HG02981 (cell line): ENCODE results near the gene FARP1.

Experiments
- ATAC-seq: cut with Tn5 transposase; IDR thresholded peaks from one replicate; pipeline ENCODE4 v1.9.1; 2021; ENCODE audit warnings: mild to moderate bottlenecking, moderate library complexity; ENCODE audit not compliant: unreplicated experiment

The FARP1 gene

GRCh38 chr13:98172590-98173422 is 29.9 kb downstream of the FARP1 start:
- ATAC-seq: no peak

GRCh38 chr13:98173431-98174152 is 30.7 kb downstream of the FARP1 start:
- no peak for ATAC-seq

- ATAC-seq: no peak
Measured at GRCh38 chr13:98174307-98174706, 31.4 kb downstream of the FARP1 start.

DNA sequence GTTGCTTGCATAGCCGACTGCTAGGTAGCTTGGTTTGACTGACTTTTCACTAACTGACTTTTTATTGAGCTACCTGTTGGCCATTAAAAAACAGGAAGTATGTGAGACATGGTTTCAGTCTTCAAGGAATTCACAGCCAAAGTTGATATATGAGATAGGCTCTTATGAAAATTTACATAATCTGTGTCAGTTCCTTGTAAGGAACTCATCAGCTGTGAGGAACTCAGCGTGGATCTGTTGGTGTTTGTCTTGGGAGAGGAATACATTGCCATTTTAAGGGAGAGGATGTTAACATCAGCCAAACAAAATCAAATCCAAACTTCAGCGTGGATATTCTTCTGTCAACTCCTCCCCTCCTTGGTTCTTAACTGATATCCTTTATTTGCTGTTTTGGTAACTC is 32.1 kb downstream of the FARP1 start:
- ATAC-seq: no peak

GRCh38 chr13:98175823-98176222 is 32.9 kb downstream of the FARP1 start:
- no peak for ATAC-seq

GRCh38 chr13:98176777-98177608 is 34.1 kb downstream of the FARP1 start, which contains the start of gene RNF113B:
Gene RNF113B (minus strand): TSS chr13:98177269. CDS start chr13:98177236, 33 bp downstream.
- ATAC-seq: no peak

GRCh38 chr13:98180092-98180491 is 37.2 kb downstream of the FARP1 start:
- ATAC-seq: no peak

DNA sequence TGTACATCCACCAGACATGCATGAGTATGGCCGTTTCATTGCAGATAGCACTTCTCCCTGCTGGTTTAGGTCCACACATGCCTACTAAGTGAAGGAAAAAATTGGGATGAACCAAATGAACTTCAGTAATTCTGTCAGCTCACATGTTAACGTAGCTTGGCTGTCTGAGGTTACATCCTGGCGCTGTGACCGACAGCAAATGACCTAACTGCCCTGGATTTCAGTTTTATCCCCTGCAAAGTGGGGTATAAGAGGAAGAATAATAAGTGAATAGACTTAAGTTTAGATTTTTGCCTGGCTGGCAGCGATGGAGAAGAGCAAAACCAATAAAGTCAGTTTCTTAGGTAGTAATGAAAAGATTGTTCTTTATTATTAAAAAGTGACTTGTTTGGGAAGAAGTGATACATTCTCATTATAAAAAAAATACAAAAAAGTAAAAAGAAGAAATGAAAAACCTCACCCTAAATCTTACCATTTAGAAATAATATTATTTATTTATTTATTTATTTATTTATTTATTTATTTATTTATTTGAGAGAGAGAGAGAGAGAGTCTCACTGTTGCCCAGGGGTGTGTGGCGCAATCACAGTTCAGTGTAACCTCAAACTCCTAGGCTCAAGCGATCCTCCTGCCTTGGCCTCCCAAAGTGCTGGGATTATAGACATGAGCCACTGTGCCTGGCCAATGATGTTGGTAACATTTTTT is 38.4 kb downstream of the FARP1 start:
- no peak for ATAC-seq

GRCh38 chr13:98182153-98182552 is 39.3 kb downstream of the FARP1 start:
- no peak for ATAC-seq

DNA sequence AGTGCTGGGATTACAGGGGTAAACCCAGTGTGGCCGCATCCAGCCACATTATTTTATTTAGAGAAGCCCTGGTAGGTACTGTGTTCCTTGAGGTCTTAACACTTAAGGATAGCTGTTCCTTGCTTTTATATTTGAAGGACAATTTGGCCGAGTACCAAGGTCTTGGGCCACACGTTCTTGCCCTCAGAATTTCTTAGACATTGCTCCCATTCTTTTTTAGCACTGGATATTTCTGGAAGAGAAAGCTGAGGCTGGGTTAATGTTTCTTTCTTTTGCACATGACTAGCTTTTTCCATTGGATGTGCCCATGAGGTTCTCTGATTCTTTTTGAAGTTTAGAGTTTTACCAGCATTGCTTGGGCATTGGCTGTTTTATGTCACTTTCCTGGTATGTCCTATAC is 39.7 kb downstream of the FARP1 start:
- no peak for ATAC-seq

- ATAC-seq: no peak
Measured at GRCh38 chr13:98184792-98185191, 41.9 kb downstream of the FARP1 start.

GRCh38 chr13:98187155-98187964 is 44.5 kb downstream of the FARP1 start:
- no peak for ATAC-seq

DNA sequence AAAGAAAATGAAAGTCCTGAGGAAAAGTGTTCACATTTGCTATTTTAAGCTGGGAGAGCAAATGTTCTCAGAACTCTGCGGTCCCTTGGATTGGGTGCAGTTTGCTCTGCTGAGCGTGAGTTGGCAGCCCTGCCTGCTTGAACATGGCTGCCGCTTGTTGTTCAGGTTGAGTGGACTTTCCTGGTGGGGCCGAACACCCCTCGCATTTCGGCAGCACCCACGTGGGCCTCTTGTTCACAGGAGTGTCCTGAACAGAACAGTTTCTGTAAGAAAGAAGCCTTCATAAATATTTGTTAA is 45.0 kb downstream of the FARP1 start:
- ATAC-seq: no peak

DNA sequence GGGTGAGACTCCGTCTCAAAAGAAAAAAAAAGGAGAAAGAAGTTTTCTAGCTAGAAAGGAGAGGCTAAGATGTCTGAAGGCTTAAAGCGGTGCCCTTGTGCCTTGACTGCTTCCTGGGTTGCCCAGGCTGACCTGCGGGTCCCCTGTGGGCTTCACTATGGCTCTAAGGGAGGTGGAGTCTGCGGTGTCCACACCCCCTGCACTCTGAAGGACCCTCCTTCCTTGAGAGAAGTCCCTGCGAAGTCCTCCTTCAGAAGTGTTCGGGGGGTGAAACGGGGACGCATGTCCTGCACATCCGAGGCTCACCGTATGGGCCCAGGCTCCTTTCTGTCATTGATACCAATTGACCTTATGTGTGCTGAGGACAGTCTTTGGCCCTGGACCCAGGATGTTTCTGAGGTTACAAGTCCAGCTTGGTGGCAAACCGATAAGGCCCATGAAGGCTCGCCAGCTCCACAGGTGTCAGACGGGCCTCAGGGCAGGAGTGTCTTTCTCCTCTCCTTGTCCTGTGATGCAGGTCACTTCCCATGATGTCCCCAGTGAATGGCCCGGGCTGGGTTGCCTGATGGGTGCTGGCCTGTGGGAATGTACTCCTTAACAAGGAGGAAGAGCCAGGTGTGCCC is 45.8 kb downstream of the FARP1 start:
- no peak for ATAC-seq

- ATAC-seq: no peak
Measured at GRCh38 chr13:98189841-98190505, 47.1 kb downstream of the FARP1 start.

- no peak for ATAC-seq
Measured at GRCh38 chr13:98190889-98191444, 48.1 kb downstream of the FARP1 start.

DNA sequence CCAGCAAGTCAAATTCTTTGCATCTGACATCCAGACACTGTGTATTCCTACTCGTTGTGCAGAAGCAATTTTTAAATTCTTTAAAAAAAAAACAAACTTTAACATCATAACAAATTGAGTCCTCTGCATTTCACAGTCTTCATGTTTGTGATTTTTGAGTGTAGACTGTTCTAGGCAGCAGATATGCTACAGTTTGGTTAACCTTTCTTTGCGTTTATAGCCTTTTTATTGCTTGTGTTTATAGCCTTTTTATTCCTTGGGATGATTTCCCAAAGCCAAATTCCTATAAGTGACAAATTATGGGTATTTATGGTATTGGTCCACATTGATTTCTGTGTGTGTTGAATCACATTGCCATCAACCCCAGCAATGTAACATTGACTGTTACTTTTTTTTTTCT is 49.1 kb downstream of the FARP1 start:
- no peak for ATAC-seq

DNA sequence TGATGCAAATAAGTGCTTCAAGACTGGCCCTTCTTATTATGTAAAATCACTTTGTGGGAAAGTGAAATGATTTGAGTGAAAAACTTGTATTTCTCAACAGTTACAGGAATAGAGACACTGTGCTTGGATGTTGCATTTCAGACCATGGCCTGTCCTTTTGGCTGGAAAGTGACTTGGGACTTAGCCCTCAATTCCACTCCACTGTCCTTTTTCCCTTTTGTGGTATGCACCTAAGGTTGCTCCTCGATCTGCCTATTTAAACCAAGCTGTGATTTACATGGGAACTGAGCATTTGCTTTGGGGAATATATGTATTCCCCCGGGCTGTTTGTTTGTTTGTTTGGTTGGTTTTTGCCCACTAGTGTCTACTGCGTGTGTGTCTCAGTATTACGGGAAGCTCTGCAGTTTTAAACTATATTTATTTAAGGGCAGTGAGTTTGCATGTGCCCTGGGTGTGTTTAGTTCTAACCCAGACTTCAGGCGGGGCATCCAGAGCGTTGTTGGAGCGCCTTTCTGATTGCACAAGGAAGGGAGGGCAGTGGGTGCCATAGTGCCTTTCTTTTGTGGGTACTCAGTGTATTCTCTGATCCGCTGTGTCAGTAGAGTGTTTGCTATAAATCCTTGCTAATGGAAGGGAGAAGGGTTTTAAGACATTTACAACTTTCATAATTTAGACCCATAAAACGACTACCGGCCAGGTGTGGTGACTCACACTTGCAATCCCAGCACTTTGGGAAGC is 52.3 kb downstream of the FARP1 start:
- no peak for ATAC-seq
